ENCODE results near the gene CEP63.
A peak's percentile ranks its signal among the peaks of the same experiment; 100 is the strongest.
"Not testable (repeated sequence)": the region's sequence is repeated elsewhere in the genome, so short reads cannot be mapped to it uniquely, and the experiment has no call there.

CEP63 gene

GRCh38 chr3:134522541-134522940, 36.7 kb downstream of the CEP63 start:
- FAIRE-seq = no peak

DNA sequence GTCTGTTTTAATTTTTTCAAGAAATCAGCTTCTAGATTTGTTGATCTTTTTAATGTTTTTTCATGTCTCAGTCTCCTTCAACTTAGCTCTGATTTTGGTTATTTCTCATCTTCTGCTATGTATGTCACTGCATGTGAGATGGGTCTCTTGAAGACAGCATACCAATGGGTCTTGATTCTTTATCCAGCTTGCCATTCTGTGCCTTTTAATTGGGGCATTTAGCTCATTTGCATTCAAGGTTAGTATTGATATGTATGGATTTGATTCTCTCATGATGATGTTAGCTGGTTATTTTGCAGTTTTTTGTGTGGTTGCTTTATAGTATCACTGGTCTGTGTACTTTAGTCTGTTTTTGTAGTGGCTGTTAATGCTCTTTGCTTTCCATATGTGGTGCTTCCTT, 39.4 kb downstream of the CEP63 start:
- FAIRE-seq = no peak

- no peak for FAIRE-seq
Observed at GRCh38 chr3:134526319-134526718, 40.5 kb downstream of the CEP63 start.

DNA sequence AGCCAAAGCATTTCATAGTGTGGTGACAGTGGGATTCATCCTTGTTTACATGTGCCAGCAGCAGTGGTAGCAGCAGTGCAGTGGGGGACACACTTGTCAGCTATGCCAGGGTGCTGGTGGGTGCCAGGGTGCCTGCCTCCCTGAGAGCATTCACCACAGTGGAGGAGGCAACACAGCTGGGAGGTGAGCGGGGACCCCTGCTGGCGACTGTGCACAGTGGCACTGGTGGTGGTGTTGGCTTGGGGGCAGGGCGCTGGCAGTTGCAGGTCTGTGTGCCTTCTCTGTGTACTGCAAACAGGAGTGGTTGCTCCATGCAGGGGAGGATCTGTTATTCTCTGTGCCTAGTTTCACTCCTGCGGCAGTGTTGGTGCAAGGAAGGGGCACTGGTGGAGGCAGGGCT, 41.2 kb downstream of the CEP63 start:
- no peak for FAIRE-seq

DNA sequence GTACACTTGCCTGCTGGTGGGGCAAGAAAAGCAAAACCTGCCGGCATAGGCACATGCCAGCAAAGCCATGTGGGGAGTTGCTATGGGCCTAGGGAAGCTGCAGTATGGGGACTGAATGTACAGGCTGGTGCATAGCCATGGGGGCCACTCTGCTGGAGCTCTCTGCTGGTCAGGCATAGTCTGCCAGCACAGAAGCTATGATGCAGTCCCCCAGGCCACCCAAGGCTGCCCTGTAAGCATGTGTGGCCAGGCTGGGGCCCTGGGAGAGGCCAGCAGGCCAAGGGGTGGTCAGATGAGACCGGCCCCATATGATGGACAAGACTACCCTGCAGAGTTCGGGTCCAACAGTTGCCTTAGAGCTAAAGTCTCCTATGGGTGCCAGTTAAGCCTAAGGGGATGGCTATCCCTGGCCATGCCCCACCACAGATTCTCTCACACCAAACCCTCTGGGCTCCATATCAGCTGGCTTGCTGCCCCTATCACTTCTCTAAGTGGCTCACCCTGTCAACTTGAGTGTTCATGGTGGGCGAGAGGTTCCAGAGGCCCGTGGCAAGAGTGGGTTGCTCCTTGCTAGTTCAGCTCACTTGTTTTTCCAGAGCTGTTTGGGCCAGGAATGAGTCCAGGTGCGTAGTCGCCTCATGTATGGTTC, 41.8 kb downstream of the CEP63 start:
- FAIRE-seq = no peak

GRCh38 chr3:134533493-134533892, 47.6 kb downstream of the CEP63 start:
- no peak for FAIRE-seq

GRCh38 chr3:134535186-134535970, 49.5 kb downstream of the CEP63 start:
- FAIRE-seq = no peak

- FAIRE-seq = no peak
Observed at GRCh38 chr3:134536781-134537180, 50.9 kb downstream of the CEP63 start.

DNA sequence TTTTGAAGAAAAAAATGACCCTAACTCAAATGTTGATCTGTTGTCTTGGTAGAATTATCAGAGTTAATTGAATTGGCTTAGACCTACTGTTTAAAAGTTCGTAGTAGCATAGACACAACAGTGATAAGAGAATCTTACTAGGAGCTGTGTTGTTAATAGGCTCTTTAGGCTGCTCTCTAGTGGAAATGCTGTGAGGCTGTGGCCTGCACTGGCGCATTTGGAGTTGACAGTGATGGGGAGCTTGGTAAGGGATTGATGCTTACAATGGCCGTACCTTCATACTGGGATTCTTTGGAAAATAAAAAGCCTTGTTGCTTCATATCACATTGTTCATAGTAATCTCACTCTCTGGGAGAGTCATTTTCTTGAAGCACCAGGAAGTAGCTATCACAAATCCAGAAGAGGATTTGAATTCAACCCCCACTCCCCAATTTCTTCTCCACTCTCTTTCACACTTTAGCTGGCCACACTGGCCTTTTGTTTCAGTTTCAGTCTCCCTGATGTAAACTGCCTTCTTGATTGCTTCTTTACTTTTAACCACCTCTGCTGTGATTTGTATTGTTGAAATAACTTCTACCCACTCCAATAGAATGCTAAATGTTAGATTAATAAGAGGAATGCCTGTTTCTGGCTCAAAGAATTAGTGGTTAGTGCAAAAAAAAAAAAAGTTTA, 56.6 kb downstream of the CEP63 start:
- no peak for FAIRE-seq

DNA sequence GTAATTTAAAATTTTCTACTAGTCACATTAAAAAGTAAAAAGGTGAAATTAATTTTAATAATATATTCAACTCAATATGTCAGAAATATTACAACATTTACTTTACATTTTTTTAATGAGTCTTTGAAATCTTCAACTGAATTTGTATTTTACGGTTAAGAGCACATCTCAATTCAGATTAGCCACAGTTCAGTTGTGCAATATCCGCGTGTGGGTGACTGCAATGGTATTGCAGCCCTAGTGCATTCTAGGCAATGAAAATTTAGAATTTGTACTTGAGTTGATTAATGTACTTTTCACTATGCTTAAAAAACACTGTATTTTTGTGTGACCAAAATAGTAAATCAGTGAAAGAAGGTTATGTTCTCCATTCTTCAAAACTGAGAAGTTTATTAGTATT, 57.3 kb downstream of the CEP63 start:
- no peak for FAIRE-seq

- no peak for FAIRE-seq
Observed at GRCh38 chr3:134544316-134544715, 58.5 kb downstream of the CEP63 start.

DNA sequence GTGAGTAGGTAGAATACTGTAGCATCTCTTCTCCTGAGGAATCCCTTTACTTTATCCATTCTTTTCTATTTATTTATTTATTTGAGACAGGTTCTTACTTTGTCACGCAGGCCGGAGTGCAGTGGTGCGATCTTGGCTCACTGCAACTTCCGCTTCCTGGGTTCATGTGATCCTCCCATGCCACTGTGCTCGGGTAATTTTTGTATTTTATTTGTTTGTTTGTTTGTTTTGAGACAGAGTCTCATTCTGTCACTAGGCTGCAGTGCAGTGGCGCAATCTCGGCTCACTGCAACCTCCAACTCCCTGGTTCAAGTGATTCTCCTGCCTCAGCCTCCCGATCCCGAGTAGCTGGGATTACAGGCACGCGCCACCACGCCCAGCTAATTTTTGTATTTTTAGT, 58.9 kb downstream of the CEP63 start:
- not testable (repeated sequence) for FAIRE-seq

GRCh38 chr3:134545818-134546217, 60.0 kb downstream of the CEP63 start:
- peak; percentile 51 for FAIRE-seq

DNA sequence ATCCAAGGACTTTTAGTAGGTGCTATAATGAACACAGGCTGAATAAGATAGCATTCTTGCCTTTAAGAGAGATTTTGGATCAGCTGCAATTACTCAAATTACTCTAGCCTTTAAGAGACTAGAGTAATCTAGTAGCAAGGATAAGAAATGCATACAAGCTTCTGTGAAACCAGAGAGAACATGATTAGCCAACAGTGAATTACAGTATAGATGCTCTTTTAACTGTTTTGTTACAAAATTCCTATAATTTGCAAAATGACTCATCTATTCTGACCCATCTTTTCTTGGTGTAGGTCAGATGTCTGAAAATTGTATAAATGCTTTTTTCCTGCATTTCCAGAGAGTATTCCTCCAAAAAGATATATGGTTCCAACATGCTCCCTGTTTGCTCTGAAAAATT, 66.9 kb downstream of the CEP63 start:
- FAIRE-seq = no peak

DNA sequence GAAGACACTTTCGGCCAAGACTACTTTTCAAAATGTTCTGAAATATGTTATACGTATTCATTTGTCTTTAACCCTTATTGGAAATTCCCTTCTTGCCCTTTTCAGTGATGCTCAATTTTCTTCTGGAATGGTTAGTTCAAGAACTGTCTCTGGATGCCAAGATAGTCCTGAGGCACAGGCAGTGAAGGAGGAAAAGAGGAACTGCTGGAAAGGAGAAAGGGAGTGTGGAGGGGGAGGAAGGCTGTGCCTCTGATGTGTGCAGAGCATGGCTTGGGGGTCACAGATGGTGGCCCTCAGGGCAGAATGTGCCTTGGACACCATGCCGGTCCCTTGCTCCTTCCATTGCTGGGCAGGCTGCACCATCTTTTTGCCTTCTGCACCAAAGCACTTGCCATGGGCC, 73.7 kb downstream of the CEP63 start:
- FAIRE-seq = no peak

- FAIRE-seq = no peak
Observed at GRCh38 chr3:134562055-134562454, 76.2 kb downstream of the CEP63 start.

GRCh38 chr3:134563601-134564000, 77.7 kb downstream of the CEP63 start:
- FAIRE-seq = no peak

- no peak for FAIRE-seq
Observed at GRCh38 chr3:134564991-134565390, 79.1 kb downstream of the CEP63 start.

GRCh38 chr3:134567605-134568004, 81.7 kb downstream of the CEP63 start:
- FAIRE-seq = no peak

DNA sequence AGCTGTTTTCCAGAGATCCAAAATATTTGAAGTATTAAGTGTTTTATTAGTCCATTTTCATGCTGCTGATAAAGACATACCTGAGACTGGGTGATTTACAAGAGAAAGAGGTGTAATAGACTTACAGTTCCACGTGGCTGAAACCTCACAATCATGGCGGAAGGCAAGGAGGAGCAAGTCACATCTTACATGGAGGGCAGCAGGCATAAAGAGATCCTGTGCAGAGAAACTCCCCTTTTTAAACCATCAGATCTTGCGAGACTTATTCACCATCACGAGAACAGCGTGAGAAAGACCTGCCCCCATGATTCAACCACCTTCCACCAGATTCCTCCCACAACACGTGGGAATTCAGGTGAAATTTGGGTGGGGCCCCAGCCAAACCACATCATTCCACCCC, 82.9 kb downstream of the CEP63 start:
- no peak for FAIRE-seq

DNA sequence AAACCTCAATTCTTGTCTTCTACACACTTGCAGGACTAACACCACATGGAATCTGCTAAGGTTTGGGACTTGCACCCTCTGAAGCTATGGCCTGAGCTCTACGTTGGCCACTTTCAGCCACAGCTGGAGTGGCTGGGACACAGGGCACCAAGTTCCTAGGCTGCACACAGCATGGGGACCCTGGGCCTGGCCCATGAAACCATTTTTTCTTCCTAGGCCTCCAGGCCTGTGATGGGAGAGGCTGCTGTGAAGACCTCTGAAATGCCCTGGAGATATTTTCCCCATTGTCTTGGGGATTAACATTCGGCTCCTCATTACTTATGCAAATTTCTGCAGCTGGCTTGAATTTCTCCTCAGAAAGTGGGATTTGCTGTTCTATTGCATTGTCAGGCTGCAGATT, 84.0 kb downstream of the CEP63 start:
- FAIRE-seq = not testable (repeated sequence)

DNA sequence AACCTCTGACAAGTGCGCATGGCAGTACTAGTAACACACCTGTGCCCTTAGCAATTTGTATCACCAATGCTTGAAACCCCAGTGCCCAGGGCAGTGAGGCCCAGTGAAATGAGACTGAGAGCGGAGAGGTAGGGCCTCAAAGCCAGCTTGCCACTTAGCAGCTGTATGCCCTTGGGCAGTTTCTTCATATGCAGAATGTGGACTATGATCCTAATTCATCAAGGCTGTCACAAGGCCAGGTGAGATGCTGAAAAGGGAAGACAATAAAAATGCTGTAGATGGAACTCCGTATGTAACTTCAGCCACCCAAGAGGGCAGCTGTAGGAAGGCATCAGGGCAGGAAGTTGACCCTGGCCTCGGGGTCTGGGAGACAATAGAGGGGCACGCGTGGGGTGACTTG, 90.6 kb downstream of the CEP63 start:
- FAIRE-seq = no peak

- no peak for FAIRE-seq
Observed at GRCh38 chr3:134576831-134577230, 91.0 kb downstream of the CEP63 start.

- no peak for FAIRE-seq
Observed at GRCh38 chr3:134579141-134579665, 93.3 kb downstream of the CEP63 start.

All from A204.1 (cell line).